HFF-Myc (cell line): Measurements from ENCODE around the gene ZSWIM7.
A peak's percentile ranks its signal among the peaks of the same experiment; 100 is the strongest.

Source experiments
- DNase-seq: peaks from one replicate; pipeline ENCODE4 v3.0.0-alpha.2; 2011; ENCODE audit warnings: low read depth; ENCODE audit errors: extremely low read depth
- H3K4me3 ChIP-seq: replicated peaks from 2 replicates; pipeline ENCODE4 v1.5.1; 2011; ENCODE audit warnings: low read depth, mild to moderate bottlenecking, control low read depth, low read length
- TF ChIP-seq, protein P1 (sequence below): IDR thresholded peaks from 2 replicates; pipeline ENCODE4 v1.5.1; 2012; ENCODE audit warnings: mild to moderate bottlenecking, low read depth, low read length, control low read depth; ENCODE audit errors: missing control alignments

ZSWIM7 gene

DNA sequence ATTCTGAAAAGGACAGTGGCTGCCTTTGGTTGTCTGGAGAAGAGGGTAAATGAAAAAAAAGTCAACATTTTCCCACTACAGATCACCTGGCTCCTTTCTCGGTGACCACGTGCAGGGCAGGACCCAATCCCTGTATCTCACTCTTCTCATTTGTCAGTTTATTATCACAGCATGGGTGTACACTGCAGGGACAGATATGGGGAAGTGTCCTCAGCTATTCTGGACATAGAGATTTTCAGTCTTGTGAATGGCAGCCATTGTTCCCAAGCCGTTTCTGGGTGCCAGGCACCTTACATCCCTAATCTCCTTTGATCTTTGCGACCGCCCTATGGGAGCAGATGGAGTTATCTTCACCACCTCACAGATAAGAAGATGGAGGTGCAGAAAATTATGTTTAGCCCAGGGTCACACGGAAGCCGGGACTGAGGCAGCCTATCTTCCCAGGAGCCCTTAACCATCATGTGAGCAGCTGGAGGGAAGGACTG, 47.4 kb downstream of the ZSWIM7 start:
- TF ChIP-seq, protein P1, sequence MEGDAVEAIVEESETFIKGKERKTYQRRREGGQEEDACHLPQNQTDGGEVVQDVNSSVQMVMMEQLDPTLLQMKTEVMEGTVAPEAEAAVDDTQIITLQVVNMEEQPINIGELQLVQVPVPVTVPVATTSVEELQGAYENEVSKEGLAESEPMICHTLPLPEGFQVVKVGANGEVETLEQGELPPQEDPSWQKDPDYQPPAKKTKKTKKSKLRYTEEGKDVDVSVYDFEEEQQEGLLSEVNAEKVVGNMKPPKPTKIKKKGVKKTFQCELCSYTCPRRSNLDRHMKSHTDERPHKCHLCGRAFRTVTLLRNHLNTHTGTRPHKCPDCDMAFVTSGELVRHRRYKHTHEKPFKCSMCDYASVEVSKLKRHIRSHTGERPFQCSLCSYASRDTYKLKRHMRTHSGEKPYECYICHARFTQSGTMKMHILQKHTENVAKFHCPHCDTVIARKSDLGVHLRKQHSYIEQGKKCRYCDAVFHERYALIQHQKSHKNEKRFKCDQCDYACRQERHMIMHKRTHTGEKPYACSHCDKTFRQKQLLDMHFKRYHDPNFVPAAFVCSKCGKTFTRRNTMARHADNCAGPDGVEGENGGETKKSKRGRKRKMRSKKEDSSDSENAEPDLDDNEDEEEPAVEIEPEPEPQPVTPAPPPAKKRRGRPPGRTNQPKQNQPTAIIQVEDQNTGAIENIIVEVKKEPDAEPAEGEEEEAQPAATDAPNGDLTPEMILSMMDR, result no peak
- no peak overlapping the region for H3K4me3 ChIP-seq

DNA sequence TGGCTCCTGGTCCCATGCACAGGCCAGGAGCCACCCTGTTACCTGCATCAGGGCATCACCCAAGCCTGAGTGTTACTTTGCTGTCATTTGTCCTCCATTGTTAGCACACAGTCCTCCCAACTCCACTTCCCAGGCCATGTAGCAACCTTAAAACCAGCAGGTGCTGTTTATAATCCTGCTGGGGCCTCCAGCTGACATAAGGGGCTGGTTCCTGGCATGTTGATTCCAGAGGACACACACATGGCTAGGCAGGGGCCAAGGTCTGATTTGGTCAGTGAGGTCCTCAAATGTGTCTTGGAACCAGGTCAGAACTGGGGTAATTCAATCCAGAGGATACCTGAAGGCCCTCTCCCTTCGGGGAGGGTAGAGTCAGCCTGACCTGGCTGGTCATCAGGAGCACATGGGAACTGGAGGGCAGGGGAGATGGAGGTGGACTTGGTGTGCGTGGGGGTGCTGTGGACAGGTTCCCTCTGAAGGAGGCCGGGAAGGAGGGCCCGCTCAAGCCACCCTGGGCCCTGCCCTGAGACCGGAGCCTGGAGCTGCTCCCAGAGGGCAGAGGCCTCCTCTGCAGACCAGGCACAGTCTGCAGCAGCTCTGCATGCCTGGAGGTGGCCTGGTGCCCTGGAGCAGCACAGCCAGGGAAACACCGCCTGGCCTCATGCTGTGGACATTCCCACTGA, 48.0 kb downstream of the ZSWIM7 start:
- no peak for DNase-seq
- TF ChIP-seq, protein P1, result no peak
- H3K4me3 ChIP-seq, result no peak overlapping the region

More for the DNA sequence above, 47.4 kb downstream of the ZSWIM7 start:
- DNase-seq, result no peak

DNA sequence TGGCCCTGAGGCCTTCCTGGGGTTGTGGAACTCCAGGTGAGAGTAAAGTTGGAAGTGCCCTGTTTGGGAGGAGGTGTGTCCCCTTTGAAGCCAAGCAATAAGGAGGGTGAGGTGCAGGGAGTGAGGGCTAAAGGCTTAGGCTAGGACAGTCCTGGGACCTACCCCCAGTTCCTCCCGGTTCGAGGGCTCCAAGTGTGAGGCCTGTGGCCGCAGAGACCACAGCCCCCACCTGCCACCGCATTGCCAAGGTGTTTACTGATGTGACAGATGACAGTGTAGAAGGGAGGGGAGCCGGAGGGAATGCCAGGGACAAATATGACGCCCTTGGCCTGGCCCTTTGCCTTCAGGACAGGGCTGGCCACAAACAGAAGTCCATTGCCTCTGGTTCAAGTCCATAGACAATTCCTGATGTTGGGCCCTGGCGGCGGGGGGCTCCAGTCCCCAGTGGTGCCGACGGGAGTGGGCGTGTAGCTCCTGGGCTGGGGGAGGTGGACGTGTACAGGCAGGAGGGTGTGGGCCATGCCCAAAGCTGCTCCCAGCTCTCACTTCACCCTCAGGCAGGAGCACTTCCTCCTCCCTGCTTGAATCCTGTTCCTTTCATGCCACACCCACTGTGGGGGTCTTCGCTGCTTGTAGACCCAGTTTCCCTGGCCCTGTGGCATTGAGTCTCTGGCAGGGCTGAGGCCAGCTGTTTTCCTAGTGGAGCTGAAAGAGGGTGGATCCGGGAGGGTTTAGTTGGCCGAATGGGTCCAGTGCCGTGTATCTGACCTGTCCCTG, 51.3 kb downstream of the ZSWIM7 start:
- H3K4me3 ChIP-seq, result peak overlapping the region; percentile 78
- TF ChIP-seq, protein P1, result no peak
- DNase-seq, result no peak

DNA sequence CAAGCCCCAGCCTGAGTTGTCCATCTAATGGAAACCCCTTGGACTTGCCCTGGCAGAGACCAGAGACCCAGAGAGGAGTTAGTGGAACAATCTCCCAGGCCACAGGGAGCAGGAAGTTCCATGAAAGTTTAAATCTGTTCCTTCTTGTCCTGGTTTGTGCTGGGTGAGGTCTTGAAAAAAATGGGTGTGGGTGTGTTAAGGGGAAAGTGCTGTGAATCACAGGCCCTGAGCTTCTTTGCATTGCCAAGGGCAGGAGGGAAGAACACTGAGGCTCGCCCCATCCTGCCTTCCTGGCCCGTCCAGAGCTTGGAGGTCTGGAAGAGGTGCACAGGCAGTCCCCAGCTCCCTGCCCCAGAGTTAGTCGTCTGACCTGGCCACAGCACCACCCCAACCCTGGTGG, 52.2 kb downstream of the ZSWIM7 start:
- DNase-seq, result no peak
- TF ChIP-seq, protein P1, result no peak
- H3K4me3 ChIP-seq, result peak overlapping the region; percentile 78

DNA sequence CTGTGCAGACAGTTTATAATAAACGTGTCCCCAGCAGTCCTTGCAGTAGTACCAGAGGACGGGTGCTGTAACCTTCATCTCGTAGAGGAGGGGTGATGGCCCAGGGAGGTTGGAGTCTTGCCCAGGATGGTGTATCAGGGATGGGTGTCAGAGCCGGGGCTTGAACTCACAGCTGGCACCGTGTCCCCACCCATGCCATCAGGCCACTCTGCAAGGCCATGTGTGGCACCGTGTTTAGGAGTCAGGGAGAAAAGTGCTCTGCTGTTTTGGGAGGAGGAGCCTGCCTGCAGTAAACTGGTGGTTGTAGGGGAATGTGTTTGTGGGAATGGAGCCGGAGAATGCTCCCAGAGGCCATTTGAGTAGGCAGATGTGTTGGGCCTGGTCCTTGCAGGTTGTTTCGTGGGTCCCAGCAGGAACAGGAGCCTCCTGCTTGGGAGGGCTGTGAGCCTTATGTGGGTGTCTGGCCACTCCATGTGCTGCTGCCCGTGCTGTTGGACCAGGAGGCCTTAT, 52.8 kb downstream of the ZSWIM7 start:
- no peak for DNase-seq
- TF ChIP-seq, protein P1, result no peak
- peak overlapping the region; percentile 78 for H3K4me3 ChIP-seq

DNA sequence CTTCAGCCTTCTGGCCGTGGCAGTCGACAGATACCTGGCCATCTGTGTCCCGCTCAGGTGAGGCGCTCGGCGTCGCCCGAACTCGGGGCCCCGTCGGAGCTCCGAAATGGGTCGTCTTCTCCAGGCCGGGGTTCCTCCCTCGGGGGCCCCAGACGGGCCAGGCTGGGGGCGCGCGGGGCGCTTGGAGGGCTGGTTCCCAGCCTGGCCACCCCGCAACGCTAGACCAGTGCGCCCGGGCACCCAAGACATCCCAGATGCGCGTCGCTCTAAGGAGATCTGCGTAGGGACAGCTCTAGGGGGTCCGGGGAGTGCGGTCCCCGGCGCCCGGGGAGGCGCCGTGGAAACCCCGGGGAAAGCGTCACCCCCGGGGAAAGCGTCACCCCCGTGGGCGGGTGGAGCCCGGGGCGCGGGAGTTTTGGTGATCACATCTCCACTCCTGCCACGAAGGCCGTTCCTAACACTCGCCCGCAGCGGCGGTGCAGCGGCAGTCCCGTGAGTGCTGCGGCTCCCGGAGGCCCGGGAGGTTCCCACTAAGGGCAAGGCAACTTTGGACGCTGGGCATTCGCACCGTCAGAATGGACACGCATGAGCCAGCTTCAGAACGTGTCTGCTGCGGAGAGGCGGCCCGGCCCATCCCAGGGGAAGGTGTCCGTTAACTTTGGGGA, 53.8 kb downstream of the ZSWIM7 start:
- TF ChIP-seq, protein P1, result no peak
- no peak for DNase-seq
- H3K4me3 ChIP-seq, result peak overlapping the region; percentile 78
